ENCODE measurements around the gene GNG7. TPM values are rescaled to one million over a fixed set of nuclear protein-coding genes. Genes with fewer than 3 reads are reported as not detected.
A peak's percentile ranks its signal among the peaks of the same experiment; 100 is the strongest.
"Not testable (repeated sequence)": the region's sequence is repeated elsewhere in the genome, so short reads cannot be mapped to it uniquely, and the experiment has no call there.

Gene GNG7
- polyA plus RNA-seq, 1 of the 3 experiments (the other 2 are of a cell fraction) = 2.2 TPM

DNA sequence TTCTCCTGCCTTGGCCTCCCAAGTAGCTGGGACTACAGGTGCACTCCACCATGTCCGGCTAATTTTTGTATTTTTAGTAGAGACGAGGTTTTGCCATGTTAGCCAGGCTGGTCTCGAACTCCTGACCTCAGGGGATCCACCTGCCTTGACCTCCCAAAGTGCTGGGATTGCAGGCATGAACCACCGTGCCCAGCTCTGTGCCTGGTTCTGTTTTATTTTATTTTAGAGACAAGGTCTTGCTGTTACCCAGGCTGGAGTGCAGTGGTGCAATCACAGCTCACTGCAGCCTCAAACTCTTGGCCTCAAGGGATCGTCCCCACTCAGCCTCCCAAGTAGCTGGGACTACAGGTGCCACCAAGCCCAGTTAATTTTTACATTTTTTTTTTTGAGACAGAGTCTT is 122.1 kb downstream of the GNG7 start:
- H3K4me2 ChIP-seq; H3K27me3 ChIP-seq (ENCODE audit: insufficient read depth); H2AFZ ChIP-seq (ENCODE audit: low read depth); H3K36me3 ChIP-seq (replicated peaks in 1 of 2; ENCODE audit: control insufficient read depth in 1 of 2, insufficient read depth in 2 of 2, low read length in 1 of 2); H3K9ac ChIP-seq; H3K4me3 ChIP-seq (ENCODE audit: low read depth in 2 of 2, low read length in 1 of 2); H3K27ac ChIP-seq (ENCODE audit: low read depth in 2 of 2, low read length in 1 of 2); H3K79me2 ChIP-seq (ENCODE audit: insufficient read depth); H3K9me3 ChIP-seq; H3K9me2 ChIP-seq; DNase-seq; H4K20me1 ChIP-seq (ENCODE audit: insufficient read depth); POLR2A ChIA-PET: not testable (repeated sequence)
- Histone ChIP-seq H3F3A (replicated peaks; ENCODE audit: insufficient read depth) (peaks cover 26% of the 10 kb centered on the region), H3K4me1 (ENCODE audit: control insufficient read depth in 1 of 2, insufficient read depth in 2 of 2, low read depth in 1 of 2, low read length in 1 of 2) (peaks cover 7 to 12% of the 10 kb centered on the region in 2 experiments; a peak in 3 of 4 replicates)
- WGBS (ENCODE audit: low lambda C conversion rate) = 84% methylated on average over 5 of the region's 5 CpGs
- CTCF ChIA-PET = interaction anchor here (0.9 to 4.9 kb wide), 28 partner anchors 8 to 153 kb away, joined by 3 to 57 read pairs (median 6); partner anchors contain the start of genes GADD45B and TIMM13

DNA sequence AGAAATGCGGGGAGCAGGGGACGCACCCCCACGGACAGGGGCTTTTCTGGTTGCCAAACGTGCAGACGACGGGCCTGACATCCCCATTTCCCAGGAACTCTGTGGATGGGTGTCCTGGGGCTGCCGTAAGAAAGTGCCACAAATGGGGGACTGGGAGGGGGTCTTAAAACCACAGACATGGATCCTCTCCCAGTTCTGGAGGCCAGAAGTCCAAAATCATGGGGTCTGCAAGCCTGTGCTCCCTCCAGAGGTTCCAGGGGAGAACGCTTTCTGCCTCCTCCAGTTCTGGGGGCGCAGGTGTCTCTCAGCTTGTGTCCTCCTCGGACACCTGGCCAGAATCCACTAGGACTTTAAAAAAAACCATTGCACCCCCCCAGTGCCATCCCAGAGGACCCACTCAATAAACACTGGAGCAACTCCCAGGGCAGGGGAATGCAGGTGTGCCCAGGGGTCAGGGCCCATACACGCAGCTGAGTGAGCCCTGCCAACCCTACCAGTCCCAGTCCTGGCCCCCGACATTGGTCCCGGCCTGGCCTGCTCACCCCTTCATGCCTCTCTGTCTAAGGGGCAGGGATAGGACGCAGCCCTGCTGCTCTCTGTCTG is 122.7 kb downstream of the GNG7 start:
- POLR2A ChIA-PET = interaction anchor here (2.9 kb wide), 1 partner anchor 103 kb away, joined by 15 read pairs; the partner anchor contains the start of gene GADD45B
- 15% methylated on average over 9 of the region's 14 CpGs for WGBS (ENCODE audit: low lambda C conversion rate)

DNA sequence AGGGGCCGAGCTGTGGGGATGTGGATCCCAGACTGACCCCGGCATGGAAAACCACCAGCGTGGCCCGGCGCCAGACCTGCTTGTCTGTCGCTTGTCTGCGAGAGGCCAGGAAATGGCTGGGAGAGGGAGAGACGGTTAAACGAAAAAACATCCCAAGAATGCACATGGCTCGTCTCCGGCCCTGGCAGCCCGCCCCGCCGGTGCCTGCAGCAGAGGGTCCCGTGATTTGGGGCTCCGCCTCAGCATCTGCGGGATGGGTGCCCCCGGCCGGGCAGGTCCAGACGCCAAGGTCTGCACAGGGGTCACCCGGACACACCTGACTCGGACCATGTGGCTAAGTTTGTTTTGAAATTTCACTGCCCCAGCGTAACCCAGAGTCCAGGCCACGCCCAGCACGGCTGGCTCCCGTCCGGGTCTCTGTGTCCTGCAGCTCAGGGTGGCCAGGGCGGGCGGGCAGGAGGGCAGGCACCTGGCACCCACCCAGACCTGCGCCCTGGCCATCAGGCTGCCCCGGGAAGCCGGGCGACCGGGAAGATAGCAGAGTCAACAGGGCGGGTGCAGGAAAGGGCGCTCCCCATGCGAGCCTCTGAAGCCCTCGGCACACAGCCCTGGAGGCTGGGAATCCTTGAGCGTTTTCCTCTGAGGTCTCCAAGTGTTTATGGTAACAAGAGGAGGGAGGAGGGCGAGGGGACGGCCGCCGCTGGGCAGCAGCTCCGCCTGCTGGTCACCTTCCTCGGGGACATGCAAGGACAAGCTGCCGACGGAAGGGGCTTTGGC is 123.4 kb downstream of the GNG7 start:
- no peaks in the 10 kb centered on the region for H3K27me3 ChIP-seq (ENCODE audit: insufficient read depth)
- peak overlapping the region; percentile 46 to 75 for H3K4me3 ChIP-seq (ENCODE audit: low read depth in 2 of 2, low read length in 1 of 2)
- DNase-seq = peak; percentile 90
- POLR2A ChIA-PET = interaction anchor here (2.9 kb wide), 1 partner anchor 103 kb away, joined by 15 read pairs; the partner anchor contains the start of gene GADD45B
- H3K79me2 ChIP-seq (ENCODE audit: insufficient read depth) = peaks cover 5% of the 10 kb centered on the region; the same call in 1 of the 2 replicates
- peak overlapping the region; percentile 82; the same call in 1 of the 2 replicates for H2AFZ ChIP-seq (ENCODE audit: low read depth)
- CTCF ChIA-PET = interaction anchor here (0.6 to 4.9 kb wide), 47 partner anchors 9 to 151 kb away, joined by 3 to 57 read pairs (median 4); partner anchors contain the start of genes GADD45B and TIMM13
- peak overlapping the region; percentile 59 for H3K9ac ChIP-seq
- H3K27ac ChIP-seq (ENCODE audit: low read depth in 2 of 2, low read length in 1 of 2) = peak overlapping the region; percentile 74 to 86
- H3K9me2 ChIP-seq = no peaks in the 10 kb centered on the region
- H4K20me1 ChIP-seq (ENCODE audit: insufficient read depth) = no peaks in the 10 kb centered on the region
- WGBS (ENCODE audit: low lambda C conversion rate) = 1% methylated on average over 17 of the region's 47 CpGs
- H3K9me3 ChIP-seq = no peaks in the 10 kb centered on the region
- peaks cover 26% of the 10 kb centered on the region for H3F3A ChIP-seq (replicated peaks; ENCODE audit: insufficient read depth)
- H3K4me1 ChIP-seq (ENCODE audit: control insufficient read depth in 1 of 2, insufficient read depth in 2 of 2, low read depth in 1 of 2, low read length in 1 of 2) = peaks cover 7 to 12% of the 10 kb centered on the region in 2 experiments; a peak in 3 of 4 replicates
- no peaks in the 10 kb centered on the region for H3K36me3 ChIP-seq (replicated peaks in 1 of 2; ENCODE audit: control insufficient read depth in 1 of 2, insufficient read depth in 2 of 2, low read length in 1 of 2)
- peak overlapping the region; percentile 99 for H3K4me2 ChIP-seq
- TF ChIP-seq, protein P1, sequence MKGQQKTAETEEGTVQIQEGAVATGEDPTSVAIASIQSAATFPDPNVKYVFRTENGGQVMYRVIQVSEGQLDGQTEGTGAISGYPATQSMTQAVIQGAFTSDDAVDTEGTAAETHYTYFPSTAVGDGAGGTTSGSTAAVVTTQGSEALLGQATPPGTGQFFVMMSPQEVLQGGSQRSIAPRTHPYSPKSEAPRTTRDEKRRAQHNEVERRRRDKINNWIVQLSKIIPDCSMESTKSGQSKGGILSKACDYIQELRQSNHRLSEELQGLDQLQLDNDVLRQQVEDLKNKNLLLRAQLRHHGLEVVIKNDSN (IDR thresholded peaks at IDR 0.05; ENCODE audit: borderline replicate concordance, low read depth) = peak; percentile 70
- TF ChIP-seq GATA2 (CRISPR knock-in tag; IDR thresholded peaks at IDR 0.05) (no peak), MXI1 (IDR thresholded peaks at IDR 0.05; ENCODE audit: low read depth, low read length) (0 out of 2 replicates have a peak, but pooled peaks have one; percentile 15), SIN3A (IDR thresholded peaks at IDR 0.05; ENCODE audit: borderline replicate concordance, low read depth, low read length) (peak; percentile 9; the same call in 1 of the 2 replicates), NFIC (IDR thresholded peaks at IDR 0.05; ENCODE audit: borderline replicate concordance) (peak; percentile 88), SMC3 (IDR thresholded peaks at IDR 0.05; ENCODE audit: low read depth, low read length) (peak; percentile 89), TCF12 (IDR thresholded peaks at IDR 0.05) (peak; percentile 76), GABPA (IDR thresholded peaks at IDR 0.05; ENCODE audit: low read depth) (no peak), JUND (IDR thresholded peaks at IDR 0.05) (no peak; the same call in 1 of the 2 replicates), EZH2phosphoT487 (IDR thresholded peaks at IDR 0.05; ENCODE audit: borderline replicate concordance, low read depth) (no peak), EP300 (IDR thresholded peaks at IDR 0.05; ENCODE audit: borderline replicate concordance in 1 of 2, low read depth in 1 of 2, low read length in 1 of 2) (peak in 1 of 2 experiments; percentile 85; a peak in 2 of 4 replicates)
- TF ChIP-seq, protein P2, sequence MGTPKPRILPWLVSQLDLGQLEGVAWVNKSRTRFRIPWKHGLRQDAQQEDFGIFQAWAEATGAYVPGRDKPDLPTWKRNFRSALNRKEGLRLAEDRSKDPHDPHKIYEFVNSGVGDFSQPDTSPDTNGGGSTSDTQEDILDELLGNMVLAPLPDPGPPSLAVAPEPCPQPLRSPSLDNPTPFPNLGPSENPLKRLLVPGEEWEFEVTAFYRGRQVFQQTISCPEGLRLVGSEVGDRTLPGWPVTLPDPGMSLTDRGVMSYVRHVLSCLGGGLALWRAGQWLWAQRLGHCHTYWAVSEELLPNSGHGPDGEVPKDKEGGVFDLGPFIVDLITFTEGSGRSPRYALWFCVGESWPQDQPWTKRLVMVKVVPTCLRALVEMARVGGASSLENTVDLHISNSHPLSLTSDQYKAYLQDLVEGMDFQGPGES (IDR thresholded peaks at IDR 0.05; ENCODE audit: low read depth, low read length) = no peak
- TF ChIP-seq, protein P3, sequence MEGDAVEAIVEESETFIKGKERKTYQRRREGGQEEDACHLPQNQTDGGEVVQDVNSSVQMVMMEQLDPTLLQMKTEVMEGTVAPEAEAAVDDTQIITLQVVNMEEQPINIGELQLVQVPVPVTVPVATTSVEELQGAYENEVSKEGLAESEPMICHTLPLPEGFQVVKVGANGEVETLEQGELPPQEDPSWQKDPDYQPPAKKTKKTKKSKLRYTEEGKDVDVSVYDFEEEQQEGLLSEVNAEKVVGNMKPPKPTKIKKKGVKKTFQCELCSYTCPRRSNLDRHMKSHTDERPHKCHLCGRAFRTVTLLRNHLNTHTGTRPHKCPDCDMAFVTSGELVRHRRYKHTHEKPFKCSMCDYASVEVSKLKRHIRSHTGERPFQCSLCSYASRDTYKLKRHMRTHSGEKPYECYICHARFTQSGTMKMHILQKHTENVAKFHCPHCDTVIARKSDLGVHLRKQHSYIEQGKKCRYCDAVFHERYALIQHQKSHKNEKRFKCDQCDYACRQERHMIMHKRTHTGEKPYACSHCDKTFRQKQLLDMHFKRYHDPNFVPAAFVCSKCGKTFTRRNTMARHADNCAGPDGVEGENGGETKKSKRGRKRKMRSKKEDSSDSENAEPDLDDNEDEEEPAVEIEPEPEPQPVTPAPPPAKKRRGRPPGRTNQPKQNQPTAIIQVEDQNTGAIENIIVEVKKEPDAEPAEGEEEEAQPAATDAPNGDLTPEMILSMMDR (IDR thresholded peaks at IDR 0.05) = peak; percentile 90

More for the DNA sequence above, 122.7 kb downstream of the GNG7 start:
- DNase-seq = no peak
- Histone ChIP-seq H3K27ac (ENCODE audit: low read depth in 2 of 2, low read length in 1 of 2) (peak overlapping the region; percentile 74 to 86), H3K36me3 (replicated peaks in 1 of 2; ENCODE audit: control insufficient read depth in 1 of 2, insufficient read depth in 2 of 2, low read length in 1 of 2) (no peaks in the 10 kb centered on the region), H3K4me1 (ENCODE audit: control insufficient read depth in 1 of 2, insufficient read depth in 2 of 2, low read depth in 1 of 2, low read length in 1 of 2) (peaks cover 7 to 12% of the 10 kb centered on the region in 2 experiments; a peak in 3 of 4 replicates), H2AFZ (ENCODE audit: low read depth) (peak overlapping the region; percentile 82; the same call in 1 of the 2 replicates), H3K27me3 (ENCODE audit: insufficient read depth) (no peaks in the 10 kb centered on the region), H4K20me1 (ENCODE audit: insufficient read depth) (no peaks in the 10 kb centered on the region), H3K79me2 (ENCODE audit: insufficient read depth) (peaks cover 5% of the 10 kb centered on the region; the same call in 1 of the 2 replicates), H3F3A (replicated peaks; ENCODE audit: insufficient read depth) (peaks cover 26% of the 10 kb centered on the region), H3K4me2 (peak overlapping the region; percentile 99), H3K9me2 (no peaks in the 10 kb centered on the region), H3K9me3 (no peaks in the 10 kb centered on the region), H3K4me3 (ENCODE audit: low read depth in 2 of 2, low read length in 1 of 2) (peak overlapping the region; percentile 46 to 75), H3K9ac (peak overlapping the region; percentile 59)
- CTCF ChIA-PET = interaction anchor here (0.6 to 4.9 kb wide), 41 partner anchors 9 to 152 kb away, joined by 3 to 57 read pairs (median 5); partner anchors contain the start of genes GADD45B and TIMM13
- TF ChIP-seq FOXJ3 (CRISPR knock-in tag; IDR thresholded peaks at IDR 0.05) (0 out of 2 replicates have a peak, but pooled peaks have one; percentile 11), GABPA (IDR thresholded peaks at IDR 0.05; ENCODE audit: low read depth) (no peak), RCOR1 (IDR thresholded peaks at IDR 0.05; ENCODE audit: low read length) (no peak)
